GM19351 (cell line): ENCODE results near the gene PADI2.

Experiments used
- ATAC-seq: cut with Tn5 transposase; IDR thresholded peaks from one replicate; pipeline ENCODE4 v1.9.1; 2021; ENCODE audit warnings: mild to moderate bottlenecking, moderate library complexity; ENCODE audit not compliant: unreplicated experiment

PADI2 gene

GRCh38 chr1:17140279-17140678 is 21.0 kb upstream of the PADI2 start:
- no peak for ATAC-seq

DNA sequence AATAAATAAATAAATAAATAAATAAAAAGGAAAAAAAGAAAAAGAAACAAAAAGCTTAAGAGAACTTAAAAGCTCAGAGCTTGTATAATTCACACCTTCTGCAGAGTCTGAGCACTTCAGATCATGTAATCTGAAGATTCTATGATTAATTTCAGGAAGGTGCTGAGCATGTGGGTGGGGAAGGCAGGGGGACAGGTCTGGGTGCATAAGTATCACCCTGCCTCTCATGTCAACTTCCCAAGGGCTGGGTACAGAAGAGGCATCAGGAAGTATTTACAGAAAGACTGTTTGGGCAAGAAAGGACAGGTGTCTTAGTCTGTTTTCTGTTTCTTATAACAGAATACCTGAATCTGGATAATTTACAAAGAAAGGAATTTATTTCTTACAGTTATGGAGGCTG is 20.4 kb upstream of the PADI2 start:
- ATAC-seq: no peak

- no peak for ATAC-seq
Measured at GRCh38 chr1:17137441-17137840, 18.2 kb upstream of the PADI2 start.

DNA sequence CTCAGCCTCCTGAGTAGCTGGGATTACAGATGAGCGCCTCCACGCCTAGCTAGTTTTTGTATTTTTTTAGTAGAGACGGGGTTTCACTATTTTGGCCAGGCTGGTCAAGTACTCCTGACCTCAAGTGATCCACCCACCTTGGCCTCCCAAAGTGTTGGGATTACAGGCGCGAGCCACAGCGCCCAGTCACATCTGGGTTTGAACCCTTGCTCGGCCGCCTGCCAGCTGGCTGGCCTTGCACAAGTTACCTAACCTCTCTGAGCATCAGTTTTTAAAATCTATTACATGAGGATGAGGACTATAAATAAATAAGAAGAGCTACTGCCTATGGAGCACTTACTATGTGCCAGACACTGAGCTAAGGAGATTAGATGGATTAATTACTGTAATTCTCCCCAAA is 17.7 kb upstream of the PADI2 start:
- ATAC-seq: no peak

GRCh38 chr1:17136145-17136544 is 16.9 kb upstream of the PADI2 start:
- ATAC-seq: no peak

DNA sequence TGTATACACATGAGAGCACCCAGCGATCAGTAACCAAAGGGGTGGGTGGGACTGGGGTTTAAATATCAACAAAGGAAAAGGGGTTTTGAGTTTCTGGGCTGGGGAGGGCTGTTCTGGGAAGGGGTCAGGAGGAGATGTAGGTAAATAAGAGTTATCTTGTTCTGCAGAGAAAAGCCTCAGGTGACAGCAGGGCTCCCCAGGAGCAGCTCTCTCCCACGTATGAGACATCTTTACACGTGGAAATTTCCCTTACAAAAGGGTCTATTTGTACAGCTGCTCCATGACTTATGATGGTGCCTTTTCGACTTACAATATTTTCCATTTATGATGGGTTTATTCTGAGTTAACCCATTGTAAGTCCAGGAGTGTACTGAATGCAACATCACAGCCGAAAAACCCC is 16.3 kb upstream of the PADI2 start:
- no peak for ATAC-seq

DNA sequence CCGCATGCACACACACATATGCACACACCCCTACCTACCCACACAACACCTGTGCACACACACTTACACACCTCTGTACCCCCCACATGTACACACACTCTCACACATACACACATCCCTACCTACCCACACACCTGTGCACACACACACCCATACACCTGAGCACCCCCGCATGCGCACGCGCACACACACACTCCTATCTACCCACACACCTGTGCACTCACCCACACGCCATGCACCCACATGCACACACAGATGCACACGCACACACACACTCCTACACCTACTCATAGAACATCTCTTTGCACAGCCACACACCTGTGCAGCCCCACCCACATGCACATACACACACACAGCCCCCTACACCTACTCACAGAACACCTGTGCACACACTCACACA is 15.5 kb upstream of the PADI2 start:
- no peak for ATAC-seq

- no peak for ATAC-seq
Measured at GRCh38 chr1:17134034-17134433, 14.8 kb upstream of the PADI2 start.

DNA sequence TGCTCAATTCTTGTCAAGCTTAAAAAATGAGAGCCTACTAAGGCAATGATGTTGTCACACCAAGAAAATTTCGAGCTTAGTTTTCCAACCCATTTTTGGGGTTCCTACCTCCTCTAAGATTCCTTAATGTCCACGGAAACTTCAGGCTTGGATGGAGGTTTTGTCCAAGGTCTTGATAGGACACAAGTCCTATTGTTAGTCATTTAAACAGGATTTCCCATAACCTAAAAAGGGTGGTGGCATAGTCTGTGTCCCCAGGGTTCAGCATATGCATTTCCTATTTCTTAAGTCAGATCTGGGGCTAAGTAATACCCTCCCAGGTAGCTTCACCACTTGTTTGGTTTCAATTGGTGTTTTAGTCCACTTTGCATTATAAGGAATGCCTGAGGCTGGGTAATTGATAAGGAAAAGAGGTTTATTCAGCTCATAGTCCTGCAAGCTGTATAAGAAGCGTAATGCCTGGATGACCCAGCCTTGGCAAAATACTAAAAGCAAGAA is 10.9 kb upstream of the PADI2 start:
- no peak for ATAC-seq

DNA sequence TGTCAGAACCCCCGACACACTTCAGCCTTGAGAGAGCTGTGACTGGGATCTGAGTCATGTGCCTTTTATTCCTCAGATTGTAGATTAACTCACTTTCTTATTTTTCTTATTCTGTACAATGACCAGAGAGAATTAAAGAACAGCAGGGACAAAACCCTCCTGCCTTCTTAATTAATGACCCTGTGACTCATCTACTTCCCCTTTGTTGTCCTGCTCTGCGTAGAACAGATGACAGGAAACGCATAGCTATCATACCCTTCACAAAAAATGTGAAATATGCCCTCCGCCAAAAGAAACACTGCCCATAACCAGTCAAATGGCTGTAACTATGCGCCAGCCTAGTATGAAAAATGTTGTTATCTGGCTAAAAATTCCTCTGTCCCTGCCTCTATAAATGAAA is 9.1 kb upstream of the PADI2 start:
- ATAC-seq: no peak

DNA sequence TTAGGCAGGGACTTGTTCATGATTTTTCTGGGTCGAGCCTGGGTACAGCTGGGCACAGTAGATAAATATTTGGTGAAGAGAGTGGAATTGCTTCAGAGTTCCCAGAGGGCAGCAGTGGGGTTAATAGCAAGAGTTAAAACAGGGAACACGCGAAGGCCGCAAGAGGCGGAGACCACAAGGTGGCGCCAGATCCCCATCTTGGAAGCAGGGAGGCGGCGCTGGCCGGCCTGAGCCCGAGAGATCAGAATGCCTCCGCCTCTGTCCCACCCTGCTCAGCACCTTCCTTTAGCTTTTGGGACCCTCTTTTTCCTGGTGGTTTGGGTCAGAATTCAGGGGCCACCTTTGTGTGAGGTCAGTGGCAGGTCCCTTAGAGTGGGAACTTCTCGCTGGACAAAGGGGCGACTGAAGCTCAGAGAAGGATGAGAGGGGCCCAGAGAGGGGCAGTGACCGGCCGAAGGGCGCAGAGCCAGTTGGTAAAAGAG is 6.5 kb upstream of the PADI2 start:
- peak; percentile 63 for ATAC-seq

DNA sequence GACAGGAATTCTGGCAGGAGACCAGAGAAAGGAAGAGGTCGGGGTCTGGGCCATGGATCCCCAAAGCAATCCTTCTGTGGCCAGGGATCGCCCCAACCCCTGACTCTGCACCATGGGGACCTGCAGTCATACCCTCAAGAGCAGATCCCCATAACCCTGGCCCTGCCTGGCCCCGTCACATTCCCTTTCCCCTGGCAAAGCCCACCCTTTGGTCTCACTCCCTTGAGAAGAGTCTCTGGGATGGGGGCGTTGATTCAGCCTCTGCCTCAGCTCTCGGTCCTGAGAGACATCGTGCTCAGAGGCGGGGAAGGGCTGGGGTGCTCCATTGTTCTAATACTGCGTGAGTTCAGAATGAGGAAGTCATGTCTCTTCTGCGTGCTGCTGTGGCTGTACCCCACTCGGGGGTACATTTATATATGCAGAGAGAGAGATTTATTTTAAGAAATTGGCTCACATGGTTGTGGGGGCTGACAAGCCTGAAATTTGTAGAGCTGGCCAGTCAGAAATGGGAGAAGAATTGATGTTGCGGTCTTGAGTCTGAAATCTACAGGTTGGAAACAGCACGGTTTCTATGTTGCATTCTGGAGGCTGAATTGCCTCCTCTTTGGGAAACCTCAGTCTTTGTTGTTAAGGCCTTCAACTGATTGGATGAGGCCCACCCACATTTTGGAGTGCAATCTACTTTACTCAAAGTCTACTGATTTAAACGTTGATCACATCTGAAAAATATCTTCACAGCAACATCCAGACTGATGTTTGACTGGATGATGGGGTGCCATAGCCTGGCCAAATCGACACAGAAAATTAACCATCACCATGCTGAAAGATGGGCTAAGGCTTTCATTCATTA is 4.2 kb upstream of the PADI2 start:
- no peak for ATAC-seq

DNA sequence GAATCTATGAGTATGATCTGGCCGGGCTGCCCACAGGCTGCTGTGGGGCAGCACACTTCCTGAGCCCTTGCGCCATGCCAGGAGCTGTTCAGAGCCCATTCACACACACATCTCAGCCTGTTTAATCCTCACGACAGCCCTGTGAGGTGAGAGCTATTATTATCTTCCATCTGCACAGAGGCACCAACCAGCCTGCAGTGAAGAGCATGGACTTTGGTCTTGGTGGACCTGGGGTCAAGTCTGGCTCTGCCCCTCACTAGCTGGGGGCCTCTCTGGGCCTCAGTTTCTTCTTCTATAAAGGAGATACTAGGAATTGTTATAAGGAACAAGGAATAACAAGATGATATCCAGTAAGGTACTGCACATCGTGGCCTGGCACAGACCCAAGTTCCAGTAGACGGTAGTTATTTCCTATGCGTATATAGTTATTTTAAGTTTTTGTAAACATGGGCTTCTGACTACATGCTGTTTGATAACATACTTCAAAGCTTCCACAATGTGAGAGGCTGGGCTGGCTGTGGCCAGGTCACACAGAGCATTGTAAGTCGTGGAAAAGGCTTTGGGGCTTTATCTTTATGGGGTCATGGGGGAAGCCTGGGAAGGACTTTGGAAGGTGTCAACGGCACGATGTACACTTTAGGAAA is 3.4 kb upstream of the PADI2 start:
- no peak for ATAC-seq

DNA sequence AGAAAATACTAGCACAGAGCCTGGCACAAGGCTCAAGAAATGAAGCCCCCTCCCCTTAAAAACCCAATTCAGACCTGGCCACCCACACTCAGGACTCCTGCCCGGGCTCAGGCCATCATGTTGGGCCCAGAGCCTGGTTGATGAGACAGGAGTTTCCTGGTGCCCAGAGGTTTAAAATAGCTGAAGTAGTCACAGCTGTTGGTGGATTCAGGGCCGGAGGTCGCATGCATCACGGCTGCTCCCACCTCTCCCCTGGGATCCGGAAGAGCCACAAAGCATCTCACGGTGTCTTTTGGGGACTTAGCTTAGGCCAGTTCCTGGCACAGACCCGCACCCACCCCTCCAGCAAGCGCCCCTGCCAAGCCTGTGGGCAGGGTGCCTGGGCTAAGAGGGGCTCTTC is 2.6 kb upstream of the PADI2 start:
- ATAC-seq: no peak

- ATAC-seq: no peak
Measured at GRCh38 chr1:17120962-17121837, 1.9 kb upstream of the PADI2 start.

GRCh38 chr1:17120481-17120877 is 1.2 kb upstream of the PADI2 start:
- ATAC-seq: no peak

DNA sequence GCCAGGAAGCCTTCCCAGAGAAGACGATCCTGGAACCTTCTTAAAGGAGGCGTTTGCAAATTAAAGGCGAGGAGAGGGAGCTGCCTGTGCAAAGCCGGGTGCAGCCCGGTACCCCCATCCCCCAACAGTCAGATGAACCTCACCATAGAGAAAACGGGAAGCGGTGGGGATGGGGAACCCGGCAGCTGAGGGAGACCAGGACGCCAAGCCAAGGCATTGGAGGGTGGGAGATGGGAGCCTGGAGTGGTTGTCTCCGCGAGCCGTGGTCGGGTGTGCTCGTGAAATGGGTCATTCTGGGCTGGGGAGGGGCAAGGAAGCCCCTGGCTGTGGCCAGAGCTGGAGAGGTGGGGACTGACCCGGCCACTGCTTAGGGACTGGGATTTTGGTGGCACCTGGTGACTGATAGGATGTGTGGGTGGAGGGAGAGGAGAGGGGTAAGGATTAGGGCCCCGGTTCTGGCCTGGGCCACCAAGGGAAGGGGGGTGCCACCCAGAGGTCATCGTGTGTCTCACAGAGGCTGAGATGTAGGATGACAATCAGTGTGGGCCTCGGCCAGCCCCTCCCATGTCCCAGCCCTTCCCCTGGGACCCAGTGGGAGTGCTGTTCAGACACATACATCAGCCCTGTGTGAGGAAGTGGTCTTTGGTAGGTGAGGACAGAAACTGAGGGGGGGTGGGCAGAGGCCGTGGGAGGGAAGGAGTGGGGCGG is 676 bp upstream of the PADI2 start:
- ATAC-seq: peak; percentile 13

DNA sequence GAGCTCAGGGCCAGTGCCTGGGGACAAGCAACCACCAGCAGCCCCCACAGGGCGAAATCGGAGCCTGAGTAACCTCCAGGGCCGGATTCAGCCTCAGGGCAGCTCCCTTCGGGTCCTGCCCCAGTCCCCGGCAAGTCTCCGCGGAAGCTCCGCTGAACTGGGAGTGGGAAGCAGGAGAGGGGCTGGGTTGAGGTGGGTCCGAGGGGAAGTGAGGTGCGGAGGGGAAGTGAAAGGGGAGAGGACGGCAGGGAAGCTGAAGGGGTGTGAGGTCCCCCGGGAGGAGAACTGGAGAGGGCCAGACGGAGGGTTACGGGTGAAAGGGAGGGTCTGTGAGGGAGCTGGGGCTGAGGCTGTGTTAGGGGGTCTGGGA is 560 bp downstream of the PADI2 start:
- ATAC-seq: no peak

DNA sequence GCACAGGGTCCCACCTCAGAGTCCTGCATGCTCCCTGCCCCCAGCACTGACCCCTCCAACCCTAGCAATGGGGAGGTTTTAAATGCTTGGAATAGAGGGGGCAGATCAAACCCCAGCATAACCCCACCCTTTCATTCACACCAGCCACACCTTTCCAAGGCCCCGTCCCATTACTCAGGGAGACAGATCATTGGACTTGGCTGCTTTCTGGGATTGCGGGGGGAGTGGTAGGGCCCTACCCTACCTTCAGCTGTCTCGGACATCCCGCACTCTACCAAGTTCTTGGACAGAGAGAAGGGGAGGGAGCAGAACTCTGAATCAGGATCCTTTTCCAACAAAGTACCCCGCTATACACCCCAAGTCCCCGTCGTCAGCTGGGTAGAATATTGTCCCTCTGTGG is 983 bp downstream of the PADI2 start:
- ATAC-seq: no peak

GRCh38 chr1:17117451-17118265 is 1.6 kb downstream of the PADI2 start:
- no peak for ATAC-seq
